Measurements from ENCODE around the gene ANKRD2.
"Not testable (repeated sequence)": the region's sequence is repeated elsewhere in the genome, so short reads cannot be mapped to it uniquely, and the experiment has no call there.

Gene ANKRD2

GRCh38 chr10:97574374-97575126 lies 2.0 kb downstream of the ANKRD2 start:
- no peak for DNase-seq

- DNase-seq = no peak
These were observed 2.6 kb downstream of the ANKRD2 start for GRCh38 chr10:97575127-97575668.

- DNase-seq = not testable (repeated sequence)
These were observed 3.9 kb downstream of the ANKRD2 start for GRCh38 chr10:97576487-97576886.

GRCh38 chr10:97577701-97578100 lies 5.1 kb downstream of the ANKRD2 start:
- no peak for DNase-seq

- no peak for DNase-seq
These were observed 5.7 kb downstream of the ANKRD2 start for GRCh38 chr10:97578171-97578844.

GRCh38 chr10:97580421-97581367 lies 8.1 kb downstream of the ANKRD2 start:
- DNase-seq = no peak

- no peak for DNase-seq
These were observed 9.6 kb downstream of the ANKRD2 start for GRCh38 chr10:97582169-97582568.

GRCh38 chr10:97583476-97583875 lies 10.9 kb downstream of the ANKRD2 start:
- DNase-seq = no peak

GRCh38 chr10:97584060-97584797 lies 11.7 kb downstream of the ANKRD2 start, which contains the start of gene HOGA1:
HOGA1 (plus strand) TSS chr10:97584389; CDS start chr10:97584704, 315 bp downstream.
- DNase-seq = no peak

GRCh38 chr10:97584798-97585438 lies 12.3 kb downstream of the ANKRD2 start:
- DNase-seq = no peak

GRCh38 chr10:97585439-97585811 lies 12.8 kb downstream of the ANKRD2 start:
- no peak for DNase-seq

- DNase-seq = no peak
These were observed 14.6 kb downstream of the ANKRD2 start for GRCh38 chr10:97587183-97587582.

GRCh38 chr10:97589479-97589878 lies 16.9 kb downstream of the ANKRD2 start, which contains the start of gene C10orf62:
C10orf62 (plus strand) TSS chr10:97589721; CDS start chr10:97589898, 177 bp downstream.
- no peak for DNase-seq

- DNase-seq = no peak
These were observed 17.6 kb downstream of the ANKRD2 start for GRCh38 chr10:97590082-97590747.

- no peak for DNase-seq
These were observed 18.3 kb downstream of the ANKRD2 start for GRCh38 chr10:97590748-97591495.

- no peak for DNase-seq
These were observed 20.8 kb downstream of the ANKRD2 start for GRCh38 chr10:97593421-97593820.

GRCh38 chr10:97596101-97597082 lies 23.8 kb downstream of the ANKRD2 start:
- DNase-seq = no peak

GRCh38 chr10:97597778-97598177 lies 25.2 kb downstream of the ANKRD2 start:
- no peak for DNase-seq

All from activated CD4-positive, CD25-positive, alpha-beta regulatory T cell treated with anti-CD3 and anti-CD28 coated beads, Interleukin-2, amount 50 U/mL, for 72 hours (primary cell).